ENCODE measurements around the gene METTL26. TPM values are rescaled to one million over a fixed set of nuclear protein-coding genes. Genes with fewer than 3 reads are reported as not detected.

Gene METTL26
- polyA plus RNA-seq, 3 donors: 65.0 to 125 (median 109) TPM

DNA sequence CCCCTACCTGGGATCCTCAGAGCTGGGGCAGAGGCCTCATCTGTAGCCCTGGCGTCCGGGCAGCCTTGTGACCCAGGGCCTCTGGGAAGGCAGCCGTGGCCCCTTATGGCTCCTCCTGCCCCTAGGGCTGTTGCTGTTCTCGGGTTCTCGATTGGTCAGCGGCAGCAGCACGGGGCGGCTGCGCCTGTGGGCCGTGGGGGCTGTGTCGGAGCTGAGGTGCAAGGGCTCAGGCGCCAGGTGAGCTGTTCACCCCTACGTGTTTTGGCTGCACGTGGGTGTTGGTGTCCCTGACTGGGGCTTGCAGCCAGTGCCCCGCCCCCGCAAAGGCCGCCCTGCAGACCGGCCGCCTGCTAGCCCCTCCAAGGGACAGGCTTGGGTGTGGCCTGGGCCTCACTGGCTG lies 26.0 kb upstream of the METTL26 start:
- 91 to 93% (median 93%) methylated on average over 19 of the region's 19 CpGs for WGBS, 3 donors
- H3K27ac ChIP-seq (ENCODE audit: low read depth, low read length): no peak overlapping the region

DNA sequence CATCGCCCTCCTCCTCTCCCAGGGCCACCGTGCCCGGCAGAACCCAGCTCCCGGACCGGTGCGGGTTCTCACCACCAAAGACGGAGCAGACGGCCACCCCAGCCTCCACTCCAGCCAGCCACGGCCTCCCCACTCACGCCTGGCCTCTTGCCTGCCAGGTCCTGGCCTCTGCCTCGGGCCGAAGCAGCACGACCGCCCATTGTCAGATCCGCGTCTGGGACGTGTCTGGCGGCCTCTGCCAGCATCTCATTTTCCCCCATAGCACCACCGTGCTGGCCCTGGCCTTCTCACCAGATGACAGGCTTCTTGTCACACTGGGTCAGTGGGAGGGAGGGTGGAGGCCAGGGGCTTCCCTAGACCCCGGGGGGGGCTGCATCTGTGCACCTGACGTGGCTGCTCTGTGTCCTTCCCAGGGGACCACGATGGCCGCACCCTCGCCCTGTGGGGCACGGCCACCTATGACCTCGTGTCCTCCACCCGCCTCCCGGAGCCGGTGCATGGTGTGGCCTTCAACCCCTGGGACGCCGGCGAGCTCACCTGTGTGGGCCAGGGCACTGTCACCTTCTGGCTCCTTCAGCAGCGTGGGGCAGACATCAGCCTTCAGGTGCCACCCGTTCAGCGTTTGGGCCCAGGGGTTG lies 25.2 kb upstream of the METTL26 start:
- no peak overlapping the region for H3K27ac ChIP-seq (ENCODE audit: low read depth, low read length)
- 38 to 70% (median 55%) methylated on average over 28 to 35 of the region's 35 CpGs for WGBS, 3 donors

DNA sequence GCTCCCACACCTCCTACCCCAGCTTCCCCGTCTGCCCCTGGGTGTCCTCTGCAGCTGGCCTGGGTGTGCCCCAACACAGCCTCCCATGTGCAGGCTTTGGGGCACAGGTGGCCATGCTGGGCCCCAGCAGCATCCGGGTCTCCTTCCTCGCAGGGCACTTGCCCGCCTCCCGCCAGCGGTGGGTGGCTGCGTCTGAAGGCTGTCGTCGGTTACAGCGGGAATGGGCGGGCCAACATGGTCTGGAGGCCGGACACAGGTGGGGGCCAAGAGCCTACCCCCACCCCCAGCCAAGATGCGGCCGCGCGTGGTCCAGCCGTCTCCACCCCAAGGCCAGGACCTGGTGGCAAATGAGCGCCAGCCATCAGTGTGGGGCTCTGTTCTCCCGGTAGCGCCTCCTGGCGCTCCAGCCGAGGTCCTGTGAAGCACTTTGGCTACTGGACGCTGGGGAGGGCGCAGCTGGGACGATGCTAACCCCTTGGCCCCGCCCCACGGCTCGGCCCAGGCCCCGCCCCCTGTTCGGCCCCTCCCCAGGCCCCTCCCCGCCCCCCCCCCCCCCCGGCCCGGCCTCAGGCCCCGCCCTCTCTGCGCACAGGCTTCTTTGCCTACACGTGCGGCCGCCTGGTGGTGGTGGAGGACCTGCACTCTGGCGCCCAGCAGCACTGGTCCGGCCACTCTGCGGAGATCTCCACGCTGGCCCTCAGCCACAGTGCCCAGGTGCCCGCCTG lies 24.5 kb upstream of the METTL26 start:
- WGBS, 3 donors: 9 to 26% (median 13%) methylated on average over 25 to 39 of the region's 43 CpGs

DNA sequence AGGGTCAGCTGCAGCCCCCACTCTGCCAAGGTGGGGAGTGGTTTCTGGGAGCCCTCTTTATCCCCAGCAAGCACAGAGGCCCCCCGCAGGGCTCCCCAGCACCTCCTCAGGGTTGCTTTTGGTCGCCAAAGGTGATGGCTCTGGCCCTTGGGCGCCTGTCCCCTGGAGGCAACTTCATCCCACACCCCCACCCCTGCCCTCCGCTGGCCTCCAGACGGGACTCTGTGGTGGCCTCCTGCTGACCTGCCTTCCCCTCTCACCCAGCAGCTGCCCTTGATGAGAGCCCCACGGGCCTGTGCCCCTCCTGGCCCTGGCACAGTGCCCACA lies 24.0 kb upstream of the METTL26 start:
- H3K27ac ChIP-seq (ENCODE audit: low read depth, low read length): no peak overlapping the region
- 58 to 69% (median 62%) methylated on average over 6 of the region's 6 CpGs for WGBS, 3 donors

More for the DNA sequence above, 24.5 kb upstream of the METTL26 start:
- no peak overlapping the region for H3K27ac ChIP-seq (ENCODE audit: low read depth, low read length)

DNA sequence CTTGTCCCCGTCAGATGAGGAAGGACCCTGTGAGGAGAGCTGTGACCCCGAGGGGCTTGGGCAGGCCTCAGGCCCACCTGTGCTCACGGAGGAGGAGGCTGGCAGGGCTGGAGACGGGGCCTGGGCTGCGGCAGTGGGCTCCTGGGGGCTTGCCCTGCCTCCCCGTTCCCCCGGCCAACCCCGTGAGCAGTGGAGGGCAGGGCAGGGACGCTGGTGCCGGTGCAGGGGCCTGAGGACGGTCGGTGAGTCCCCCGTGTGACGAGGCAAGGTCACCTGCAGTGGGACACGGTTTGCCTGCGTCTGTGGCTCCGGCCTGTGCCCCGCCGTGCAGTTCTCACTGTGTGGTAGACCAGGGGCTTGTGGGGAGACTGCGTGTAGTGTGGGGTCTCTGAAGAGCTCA lies 23.5 kb upstream of the METTL26 start:
- H3K27ac ChIP-seq (ENCODE audit: low read depth, low read length): no peak overlapping the region

DNA sequence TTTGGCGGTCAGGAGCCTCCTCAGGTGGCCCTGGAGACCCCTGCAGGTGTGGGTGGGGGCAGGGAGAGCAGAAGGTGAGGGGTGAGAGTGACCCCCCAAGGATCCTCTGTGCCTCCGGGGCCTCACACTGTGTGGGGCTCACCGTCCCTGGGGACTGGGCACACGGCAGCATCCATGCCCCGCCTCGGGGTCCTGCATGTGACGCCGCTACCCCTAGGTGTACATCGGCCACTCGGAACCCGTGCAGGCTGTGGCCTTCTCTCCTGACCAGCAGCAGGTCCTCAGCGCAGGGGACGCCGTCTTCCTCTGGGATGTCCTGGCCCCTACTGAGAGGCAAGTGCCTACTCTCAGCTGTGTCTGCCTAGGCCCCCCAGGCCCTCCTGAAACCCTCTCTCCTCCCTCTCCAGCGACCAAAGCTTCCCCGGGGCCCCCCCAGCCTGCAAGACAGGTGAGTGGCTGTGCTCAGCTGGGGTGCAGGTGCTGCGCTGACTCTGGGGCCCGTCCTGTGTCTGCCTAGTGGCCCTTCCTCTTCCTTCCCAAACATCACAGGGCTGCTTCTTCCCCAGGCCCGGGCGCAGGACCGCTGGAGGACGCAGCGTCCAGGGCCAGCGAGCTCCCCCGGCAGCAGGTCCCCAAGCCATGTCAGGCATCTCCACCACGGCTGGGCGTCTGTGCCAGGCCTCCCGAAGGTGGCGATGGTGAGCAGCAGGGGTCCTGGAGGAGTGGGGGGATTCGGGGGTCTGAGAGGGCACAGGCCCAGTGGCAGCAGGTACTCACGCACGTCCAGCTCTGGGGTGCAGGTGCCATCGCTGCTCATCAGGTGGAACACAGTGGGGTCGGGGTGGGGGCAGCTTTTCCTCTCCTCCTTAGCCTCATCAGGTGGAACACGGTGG lies 22.8 kb upstream of the METTL26 start:
- 91 to 95% (median 94%) methylated on average over 29 to 35 of the region's 35 CpGs for WGBS, 3 donors
- H3K27ac ChIP-seq (ENCODE audit: low read depth, low read length): no peak overlapping the region

More for the DNA sequence above, 23.5 kb upstream of the METTL26 start:
- WGBS, 3 donors: 89 to 91% (median 91%) methylated on average over 18 to 20 of the region's 20 CpGs

DNA sequence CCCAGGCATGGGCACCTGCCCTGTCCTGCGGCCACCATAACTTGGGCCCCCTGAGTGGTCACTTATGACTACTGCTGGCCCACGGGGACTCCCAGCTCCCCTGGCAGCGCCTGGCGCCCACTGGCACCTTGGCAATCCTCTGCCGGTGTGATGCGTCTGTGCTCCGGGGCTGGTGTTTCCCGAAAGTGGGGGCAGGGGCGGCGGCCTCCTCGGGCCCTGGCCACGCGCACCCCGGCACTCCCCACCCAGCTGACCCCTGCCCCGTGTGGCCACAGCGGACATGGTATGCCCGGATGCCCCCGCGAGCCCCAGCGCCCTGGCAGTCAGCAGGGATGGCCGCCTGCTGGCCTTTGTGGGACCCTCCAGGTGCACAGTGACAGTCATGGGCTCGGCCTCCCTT lies 21.4 kb upstream of the METTL26 start:
- H3K27ac ChIP-seq (ENCODE audit: low read depth, low read length): no peak overlapping the region
- 92 to 96% (median 95%) methylated on average over 17 to 22 of the region's 22 CpGs for WGBS, 3 donors

DNA sequence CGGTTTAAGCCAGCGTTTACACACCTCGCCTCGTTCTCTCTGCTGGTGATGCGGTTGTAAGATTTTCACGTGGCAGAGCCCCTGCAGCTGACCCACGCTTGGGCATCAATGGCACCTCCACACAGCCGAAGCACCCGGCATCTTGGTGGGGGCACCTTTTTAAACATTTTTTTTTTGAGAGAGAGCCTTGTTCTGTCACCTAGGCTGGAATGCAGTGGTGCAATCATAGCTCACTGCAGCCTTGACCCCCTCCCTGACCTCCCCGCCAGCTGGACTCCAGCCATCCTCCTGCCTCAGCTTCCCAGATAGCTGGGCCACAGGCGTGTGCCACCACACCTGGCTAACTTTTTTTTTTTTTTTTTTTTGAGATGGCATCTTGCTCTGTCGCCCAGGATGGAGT lies 17.9 kb upstream of the METTL26 start:
- H3K27ac ChIP-seq (ENCODE audit: low read depth, low read length): no peak overlapping the region
- WGBS, 3 donors: 92 to 94% (median 93%) methylated on average over 11 to 12 of the region's 12 CpGs

DNA sequence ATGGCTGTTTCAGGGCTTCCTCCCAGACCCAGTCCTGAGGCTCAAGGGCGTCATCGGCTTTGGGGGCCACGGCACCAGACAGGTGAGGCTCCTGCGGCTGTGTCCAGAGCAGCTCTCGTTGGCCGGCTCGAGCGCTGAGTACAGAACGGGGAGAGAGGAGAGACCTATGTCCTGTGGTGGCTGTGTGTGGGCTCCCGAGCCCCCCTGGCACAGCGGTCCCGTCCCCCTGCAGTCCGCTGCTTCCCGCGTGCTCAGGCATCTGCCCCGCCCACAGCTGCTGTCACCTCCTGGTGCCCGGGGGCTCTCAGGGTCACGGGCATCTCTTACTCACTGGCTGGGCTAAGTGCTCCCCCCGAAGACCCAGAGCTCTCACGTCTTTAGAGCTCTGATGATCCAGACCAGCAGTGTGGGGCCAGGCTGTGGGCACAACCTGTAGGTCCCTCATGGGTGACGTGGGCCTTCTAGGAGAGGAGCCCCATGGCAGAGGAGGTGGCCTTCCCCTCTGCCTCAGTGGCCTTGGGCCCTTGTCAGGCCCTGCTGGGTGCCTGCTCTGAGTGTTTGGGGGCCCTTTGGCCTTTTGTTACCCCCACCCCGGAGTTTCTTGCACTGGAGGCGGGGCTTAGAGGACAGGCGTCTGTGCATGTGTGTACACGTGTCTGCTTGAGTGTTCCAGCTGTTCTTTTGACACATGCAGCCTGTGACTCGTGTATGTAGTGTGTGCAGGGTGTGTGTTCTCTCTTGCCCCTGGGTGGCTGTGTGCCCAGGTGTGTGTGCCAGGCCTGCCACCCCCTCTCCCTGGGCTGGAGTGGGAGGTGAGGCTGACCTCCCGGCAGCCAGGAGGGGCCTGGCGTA lies 16.6 kb upstream of the METTL26 start:
- 86 to 88% (median 88%) methylated on average over 28 of the region's 28 CpGs for WGBS, 3 donors
- no peak overlapping the region for H3K27ac ChIP-seq (ENCODE audit: low read depth, low read length)

DNA sequence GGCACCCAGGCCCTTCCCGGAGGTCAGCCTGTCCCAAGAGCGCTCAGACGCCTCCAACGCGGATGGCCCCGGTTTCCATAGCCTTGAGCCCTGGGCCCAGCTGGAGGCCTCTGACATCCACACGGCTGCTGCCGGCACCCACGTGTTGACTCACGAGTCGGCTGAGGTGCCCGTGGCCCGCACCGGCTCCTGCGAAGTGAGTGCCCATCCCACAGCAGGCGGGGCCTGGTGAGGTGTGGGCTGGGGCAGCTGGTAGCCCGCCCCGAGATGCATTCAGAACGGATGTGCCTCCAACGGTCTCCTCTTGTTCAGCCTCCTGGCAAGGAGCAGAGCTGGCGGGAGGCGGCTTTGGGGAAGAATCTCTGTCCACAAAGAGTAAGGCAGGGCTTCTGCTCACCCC lies 15.7 kb upstream of the METTL26 start:
- WGBS, 3 donors: 88 to 91% (median 90%) methylated on average over 21 to 22 of the region's 22 CpGs
- H3K27ac ChIP-seq (ENCODE audit: low read depth, low read length): no peak overlapping the region

DNA sequence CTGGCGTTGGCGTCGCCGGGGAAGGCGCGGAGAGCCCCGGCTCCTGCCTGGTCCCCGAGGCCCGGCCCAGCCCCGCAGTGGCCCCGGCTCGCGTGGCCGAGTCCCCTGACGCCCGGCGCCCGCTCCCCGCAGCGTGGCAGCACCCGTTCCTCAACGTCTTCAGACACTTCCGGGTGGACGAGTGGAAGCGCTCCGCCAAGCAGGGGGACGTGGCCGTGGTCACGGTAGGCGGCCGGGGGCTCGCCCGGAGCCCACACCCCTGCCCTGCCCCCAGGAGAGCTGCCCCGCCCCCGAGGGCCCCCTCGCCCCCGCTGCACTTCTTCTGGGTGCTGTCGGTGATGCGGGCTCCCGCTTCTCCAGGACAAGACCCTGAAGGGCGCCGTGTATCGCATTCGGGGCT lies 13.5 kb upstream of the METTL26 start:
- WGBS, 3 donors: 4 to 5% (median 5%) methylated on average over 27 to 44 of the region's 44 CpGs
- no peak overlapping the region for H3K27ac ChIP-seq (ENCODE audit: low read depth, low read length)

DNA sequence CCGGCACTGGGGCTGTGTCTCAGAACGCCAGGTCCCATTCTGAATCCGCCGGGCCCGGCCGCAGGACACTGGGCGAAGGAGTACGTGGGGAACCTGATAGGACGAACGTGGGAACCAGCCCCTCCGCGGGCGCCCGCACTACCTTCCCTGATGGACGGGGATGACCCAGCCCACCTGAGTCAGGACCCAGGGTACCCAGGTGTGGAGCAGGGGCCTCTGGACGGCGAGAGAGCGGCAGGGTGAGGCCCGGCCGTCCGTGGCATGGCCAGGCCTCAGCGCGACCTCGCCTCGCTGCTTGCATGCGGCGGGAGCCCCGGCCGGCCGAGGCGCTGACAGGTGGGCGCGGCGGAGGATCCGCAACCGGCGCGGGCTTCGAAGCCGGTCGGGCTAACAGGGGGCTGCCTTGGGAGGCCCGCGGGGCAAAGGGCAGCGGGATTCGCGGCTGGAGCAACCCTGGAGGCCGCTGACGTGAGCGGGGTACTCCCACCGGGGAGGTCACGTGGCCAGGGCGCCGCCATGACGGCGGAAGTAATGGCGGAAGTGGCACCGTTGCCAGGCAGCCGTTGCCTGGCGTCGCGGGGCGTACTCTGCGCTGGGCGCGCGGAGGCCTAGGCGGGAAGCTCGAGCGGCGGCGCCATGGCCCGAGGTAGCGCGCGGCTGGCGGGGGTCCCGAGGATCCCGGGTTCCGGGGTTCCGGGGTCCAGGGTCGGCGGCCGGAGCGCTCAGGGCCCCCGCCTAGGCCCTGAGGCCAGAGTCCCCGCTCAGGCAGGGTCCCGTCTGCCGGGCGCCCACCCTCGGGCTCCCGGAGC lies 12.9 kb upstream of the METTL26 start, which contains the start of gene WDR90:
TSS of gene WDR90 (plus strand) at position 585 of the 809 bp plus-strand sequence. CDS start at position 637, 52 bp downstream.
- 1 to 2% (median 2%) methylated on average over 59 to 91 of the region's 91 CpGs for WGBS, 3 donors
- H3K27ac ChIP-seq (ENCODE audit: low read depth, low read length): no peak within 1 kb of the TSS

DNA sequence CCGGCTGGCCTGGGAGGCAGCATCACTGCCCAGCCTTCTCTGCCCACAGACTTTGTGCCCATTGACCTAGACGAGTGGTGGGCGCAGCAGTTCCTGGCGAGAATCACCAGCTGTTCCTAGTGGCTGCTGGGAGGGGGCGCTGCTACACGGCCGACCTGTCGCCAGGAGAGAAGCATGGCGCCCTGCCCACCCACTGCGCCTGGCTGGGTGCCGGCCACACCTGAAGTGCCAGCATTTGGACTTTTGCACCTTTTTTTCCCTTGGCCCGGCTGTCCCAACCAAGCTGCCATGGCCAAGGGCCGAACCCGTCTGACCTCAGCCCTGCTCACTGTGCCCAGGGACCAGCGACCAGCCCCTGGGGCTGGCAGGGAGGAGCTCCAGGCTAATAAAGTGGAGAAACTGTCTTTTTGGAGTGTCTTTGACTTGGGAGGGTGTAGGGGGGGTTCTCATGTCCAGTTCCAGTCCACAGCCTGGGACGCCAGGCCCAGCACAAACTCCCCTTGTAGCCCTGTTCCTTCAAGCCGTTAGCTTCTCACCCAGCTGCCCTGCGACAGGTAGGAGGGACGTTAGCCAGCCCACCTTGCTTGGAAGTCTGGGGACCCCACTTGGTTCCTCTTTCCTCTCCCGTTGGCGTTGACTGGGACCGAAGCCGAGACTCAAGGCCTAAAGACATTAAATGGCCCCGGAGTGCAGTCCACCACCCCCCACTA lies 12.1 kb upstream of the METTL26 start:
- WGBS, 3 donors: 19 to 44% (median 35%) methylated on average over 24 of the region's 24 CpGs
- H3K27ac ChIP-seq (ENCODE audit: low read depth, low read length): no peak overlapping the region

DNA sequence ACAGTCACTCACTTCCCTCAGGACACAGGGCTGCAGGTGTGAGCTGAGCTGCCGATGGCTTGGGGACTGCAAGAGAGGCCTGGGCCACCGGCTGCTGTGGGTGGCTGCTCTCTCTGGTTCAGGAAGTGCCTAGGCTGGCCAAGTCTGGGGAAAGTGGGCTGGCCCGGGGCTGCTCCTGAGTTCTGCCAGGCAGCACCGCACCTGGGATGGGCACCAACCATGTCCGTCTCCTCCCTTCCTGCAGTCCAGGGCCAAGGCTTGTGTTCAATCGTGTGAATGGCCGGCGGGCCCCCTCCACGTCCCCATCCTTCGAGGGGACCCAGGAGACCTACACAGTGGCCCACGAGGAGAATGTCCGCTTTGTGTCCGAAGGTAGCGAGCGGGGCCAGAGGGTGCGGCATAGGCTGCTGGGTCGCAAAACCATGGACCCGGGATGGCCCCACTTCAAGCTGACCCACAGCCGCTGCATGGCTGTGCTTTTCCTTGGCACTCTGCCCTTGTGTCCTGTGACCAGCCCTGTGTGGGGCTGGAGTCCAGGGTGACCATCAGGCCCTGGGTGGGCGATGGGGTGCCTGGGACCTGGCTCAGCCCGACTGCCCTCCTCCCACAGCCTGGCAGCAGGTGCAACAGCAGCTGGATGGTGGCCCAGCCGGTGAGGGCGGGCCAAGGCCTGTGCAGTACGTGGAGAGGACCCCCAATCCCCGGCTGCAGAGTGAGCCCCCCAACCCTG lies 11.2 kb upstream of the METTL26 start:
- 65 to 84% (median 78%) methylated on average over 24 to 25 of the region's 25 CpGs for WGBS, 3 donors
- no peak overlapping the region for H3K27ac ChIP-seq (ENCODE audit: low read depth, low read length)

DNA sequence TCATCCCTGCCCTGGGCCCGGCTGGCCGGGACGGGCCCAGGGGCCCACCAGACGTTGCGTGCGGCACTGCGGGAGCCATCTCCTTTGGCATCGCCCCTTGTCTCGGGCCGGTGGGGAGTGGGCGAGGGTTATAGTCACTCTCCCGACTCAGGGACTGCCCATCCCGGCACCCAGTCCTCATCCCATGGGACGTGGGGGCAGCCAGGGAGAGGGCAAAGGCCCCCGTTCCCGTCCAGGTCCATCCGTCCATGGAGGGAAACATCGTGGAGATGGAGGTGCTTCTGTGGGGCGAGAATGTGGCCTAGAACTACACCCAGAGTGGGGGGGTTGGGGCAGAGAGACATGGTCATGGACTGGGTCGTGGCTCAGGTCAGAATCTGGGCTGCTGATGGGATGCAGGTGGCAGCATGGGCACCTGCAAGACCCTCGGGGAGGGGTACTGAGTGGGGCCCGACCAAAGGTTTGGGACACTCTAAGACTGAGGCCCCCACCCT lies 10.6 kb upstream of the METTL26 start:
- 79 to 83% (median 81%) methylated on average over 22 of the region's 22 CpGs for WGBS, 3 donors
- no peak overlapping the region for H3K27ac ChIP-seq (ENCODE audit: low read depth, low read length)

Data from adipose tissue (tissue), 3 donors.